NCI-H774 (cell line): Measurements from ENCODE around the gene CDK5RAP1.

Experiments used
- DNase-seq: peaks from one replicate; lab custom pipeline; 2025; lab: John Stamatoyannopoulos, UW

CDK5RAP1 gene

GRCh38 chr20:33333616-33334015 is 67.7 kb downstream of the CDK5RAP1 start:
- no peak for DNase-seq

- no peak for DNase-seq
Measured at GRCh38 chr20:33332905-33333456, 68.3 kb downstream of the CDK5RAP1 start.

- no peak for DNase-seq
Measured at GRCh38 chr20:33328157-33329137, 72.9 kb downstream of the CDK5RAP1 start.

GRCh38 chr20:33325350-33325749 is 76.0 kb downstream of the CDK5RAP1 start:
- DNase-seq: no peak

- DNase-seq: no peak
Measured at GRCh38 chr20:33323236-33323635, 78.1 kb downstream of the CDK5RAP1 start.

- no peak for DNase-seq
Measured at GRCh38 chr20:33322456-33322855, 78.9 kb downstream of the CDK5RAP1 start.

GRCh38 chr20:33320006-33320405 is 81.3 kb downstream of the CDK5RAP1 start:
- DNase-seq: peak; percentile 42

- DNase-seq: no peak
Measured at GRCh38 chr20:33318096-33318429, 83.3 kb downstream of the CDK5RAP1 start.

GRCh38 chr20:33317424-33318095 is 83.8 kb downstream of the CDK5RAP1 start:
- no peak for DNase-seq

- no peak for DNase-seq
Measured at GRCh38 chr20:33316958-33317357, 84.4 kb downstream of the CDK5RAP1 start.

GRCh38 chr20:33316343-33316742 is 85.0 kb downstream of the CDK5RAP1 start:
- no peak for DNase-seq

GRCh38 chr20:33313686-33314314 is 87.5 kb downstream of the CDK5RAP1 start:
- DNase-seq: peak; percentile 66

GRCh38 chr20:33312583-33312982 is 88.7 kb downstream of the CDK5RAP1 start:
- DNase-seq: no peak

- no peak for DNase-seq
Measured at GRCh38 chr20:33311996-33312395, 89.3 kb downstream of the CDK5RAP1 start.

- no peak for DNase-seq
Measured at GRCh38 chr20:33311011-33311410, 90.3 kb downstream of the CDK5RAP1 start.

GRCh38 chr20:33310327-33310899 is 90.9 kb downstream of the CDK5RAP1 start:
- no peak for DNase-seq

- DNase-seq: no peak
Measured at GRCh38 chr20:33309631-33310030, 91.7 kb downstream of the CDK5RAP1 start.
